Ovary (tissue), 3 donors: Measurements from ENCODE around the gene MDM1.

Experiments
- CTCF ChIP-seq, 3 donors: fragments of 450-650 bp in 2 of 3; fragments of 200-600 bp in 1 of 3; IDR thresholded peaks; one replicate each; pipeline versions ENCODE4 v1.5.1 to v1.8.0; 2016 to 2022; ENCODE audit warnings: antibody characterized with exemption in 3 of 3, mild to moderate bottlenecking in 1 of 3
- EP300 ChIP-seq: sonication (generic); formaldehyde crosslinking; IDR thresholded peaks from one replicate; pipeline ENCODE4 v1.6.1; 2017; ENCODE audit warnings: antibody characterized with exemption
- POLR2A ChIP-seq: fragments of 450-650 bp; IDR thresholded peaks from one replicate; pipeline ENCODE4 v1.6.1; 2017; ENCODE audit warnings: antibody characterized with exemption, mild to moderate bottlenecking, moderate library complexity
- donor health status: DM: no; HTN: no; CAD: no.

GRCh38 chr12:68352067-68352466 lies 19.9 kb upstream of the MDM1 start:
- no peak for TF ChIP-seq CTCF (IDR thresholded peaks at IDR 0.05)
- TF ChIP-seq EP300 = no peak
- no peak for TF ChIP-seq POLR2A
